Stomach smooth muscle (tissue), 2 donors: Measurements from ENCODE around the gene ALG1L2.
"Not testable (repeated sequence)": the region's sequence is repeated elsewhere in the genome, so short reads cannot be mapped to it uniquely, and the experiment has no call there.

Experiments
- H3K27ac ChIP-seq: one replicate; pipeline ENCODE4 v1.7.0; 2013; ENCODE audit warnings: mild to moderate bottlenecking, low read length, inconsistent platforms
- H3K27me3 ChIP-seq, 2 donors: one replicate each; pipeline ENCODE4 v1.7.0; 2013; ENCODE audit warnings: low read length in 2 of 2; ENCODE audit not compliant: insufficient read depth in 2 of 2, control insufficient read depth in 1 of 2
- H3K36me3 ChIP-seq, 2 donors: one replicate each; pipeline ENCODE4 v1.7.0; 2013; ENCODE audit warnings: low read length in 2 of 2; ENCODE audit not compliant: control insufficient read depth in 2 of 2, insufficient read depth in 2 of 2
- H3K4me1 ChIP-seq: one replicate; pipeline ENCODE4 v1.7.0; 2013; ENCODE audit warnings: low read length; ENCODE audit not compliant: control insufficient read depth, insufficient read depth
- H3K4me3 ChIP-seq, 2 donors: one replicate each; pipeline ENCODE4 v1.7.0; 2013; ENCODE audit warnings: low read length in 2 of 2
- H3K9ac ChIP-seq, 2 donors: one replicate each; pipeline ENCODE4 v1.7.0; 2013; ENCODE audit warnings: low read length in 2 of 2, mild to moderate bottlenecking in 1 of 2
- H3K9me3 ChIP-seq, 2 donors: one replicate each; pipeline ENCODE4 v1.7.0; 2013; ENCODE audit warnings: low read length in 2 of 2; ENCODE audit not compliant: control insufficient read depth in 2 of 2
- donor health status: healthy.
- donor health status: Pancreatic carcinoma.

ALG1L2 gene, protein sequence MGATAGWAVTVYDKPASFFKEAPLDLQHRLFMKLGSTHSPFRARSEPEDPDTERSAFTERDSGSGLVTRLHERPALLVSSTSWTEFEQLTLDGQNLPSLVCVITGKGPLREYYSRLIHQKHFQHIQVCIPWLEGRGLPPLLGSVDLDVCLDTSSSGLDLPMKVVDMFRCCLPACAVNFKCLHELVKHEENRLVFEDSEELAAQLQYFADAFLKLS

DNA sequence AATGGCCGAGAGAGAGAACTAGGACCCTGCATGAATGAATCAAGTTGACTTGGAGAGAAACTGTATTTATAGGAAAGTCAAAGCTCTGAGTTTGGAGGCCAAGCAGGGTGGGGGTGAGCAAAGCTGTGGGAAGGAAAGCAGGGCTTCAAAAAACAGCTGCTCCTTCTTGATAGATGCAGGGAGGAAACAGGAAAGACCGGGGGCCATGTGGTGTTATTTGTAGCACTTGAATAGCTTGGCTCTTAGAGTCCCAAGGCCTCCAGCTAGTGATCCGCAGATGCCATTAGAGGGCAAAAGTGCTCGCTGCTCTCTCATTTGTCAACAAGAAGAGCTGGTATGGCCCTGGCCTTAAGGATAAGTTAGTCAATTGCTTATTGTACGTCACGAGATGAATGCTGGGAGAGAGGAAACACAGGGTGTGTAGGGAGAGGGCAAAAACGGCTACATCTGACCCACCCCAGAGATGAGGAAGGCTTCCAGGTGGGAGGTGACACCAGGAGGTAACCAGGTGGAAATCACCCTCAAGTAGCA lies at the start of gene ALG1L2:
ALG1L2 (plus strand) TSS at position 481 of the 531 bp plus-strand sequence. CDS start 186 bp downstream, outside the sequence.
- Histone ChIP-seq H3K27me3 (peaks cover 0 to 2% of the 10 kb centered on the region in 2 donors), H3K4me1 (no peaks in the 10 kb centered on the region), H3K9me3 (no peaks in the 10 kb centered on the region), H3K27ac (no peak within 1 kb of the TSS), H3K4me3 (no peak within 1 kb of the TSS), H3K9ac (no peak within 1 kb of the TSS), H3K36me3 (no peaks in the 10 kb centered on the region)

DNA sequence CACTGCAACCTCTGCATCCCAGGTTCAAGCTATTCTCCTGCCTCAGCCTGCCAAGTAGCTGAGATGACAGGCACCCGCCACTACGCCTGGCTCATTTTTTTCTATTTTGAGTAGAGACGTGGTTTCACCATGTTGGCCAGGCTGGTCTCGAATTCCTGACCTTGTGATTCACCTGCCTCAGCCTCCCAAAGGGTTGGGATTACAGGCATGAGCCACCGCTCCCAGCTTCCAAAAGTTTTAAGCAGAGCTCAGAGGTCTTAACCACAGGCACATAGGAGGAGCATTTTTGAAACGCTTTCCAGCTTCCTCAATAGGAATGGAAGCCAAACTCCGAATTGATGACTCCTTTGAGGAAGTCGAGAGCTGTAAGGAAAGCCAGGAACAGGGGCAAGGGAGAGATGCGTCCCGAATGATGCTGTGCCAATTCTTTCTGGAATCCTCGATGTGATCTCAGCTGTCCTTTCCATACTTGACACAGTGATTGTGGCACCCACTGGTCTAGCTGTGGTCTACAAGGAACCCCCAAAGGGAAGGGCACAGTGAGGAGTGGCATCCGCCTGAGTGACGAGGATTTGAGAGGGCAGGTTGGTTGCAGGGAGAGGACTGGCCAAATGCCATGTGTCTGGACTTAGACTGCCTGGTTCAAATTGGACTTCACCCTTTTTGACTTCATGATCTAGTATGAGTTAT lies 44.4 kb upstream of the ALG1L2 start:
- not testable (repeated sequence) for H3K9me3 ChIP-seq, H3K36me3 ChIP-seq, H3K4me3 ChIP-seq, H3K27me3 ChIP-seq, H3K4me1 ChIP-seq, H3K9ac ChIP-seq, H3K27ac ChIP-seq

DNA sequence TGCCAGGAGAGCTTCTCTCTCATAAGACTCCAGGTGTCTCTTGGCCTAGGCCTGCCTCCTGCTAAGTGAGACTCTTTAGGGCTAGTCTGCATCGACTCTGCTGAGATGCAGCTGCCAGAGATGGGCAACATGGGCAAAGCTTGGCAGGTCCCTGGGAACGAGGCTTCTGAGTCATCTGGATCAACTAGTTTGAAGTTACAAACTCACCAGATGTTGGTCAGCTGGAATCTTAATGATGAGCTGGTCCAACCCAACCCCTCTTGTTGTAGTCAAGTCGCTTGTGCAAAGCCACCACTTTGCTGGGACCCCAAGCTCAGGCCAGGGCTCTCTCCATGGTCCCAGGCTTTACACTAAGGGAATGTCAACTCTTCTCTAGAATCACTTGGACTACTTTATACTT lies 38.9 kb upstream of the ALG1L2 start:
- H3K9me3 ChIP-seq, H3K27ac ChIP-seq, H3K36me3 ChIP-seq, H3K4me3 ChIP-seq, H3K4me1 ChIP-seq, H3K9ac ChIP-seq, H3K27me3 ChIP-seq: not testable (repeated sequence)

DNA sequence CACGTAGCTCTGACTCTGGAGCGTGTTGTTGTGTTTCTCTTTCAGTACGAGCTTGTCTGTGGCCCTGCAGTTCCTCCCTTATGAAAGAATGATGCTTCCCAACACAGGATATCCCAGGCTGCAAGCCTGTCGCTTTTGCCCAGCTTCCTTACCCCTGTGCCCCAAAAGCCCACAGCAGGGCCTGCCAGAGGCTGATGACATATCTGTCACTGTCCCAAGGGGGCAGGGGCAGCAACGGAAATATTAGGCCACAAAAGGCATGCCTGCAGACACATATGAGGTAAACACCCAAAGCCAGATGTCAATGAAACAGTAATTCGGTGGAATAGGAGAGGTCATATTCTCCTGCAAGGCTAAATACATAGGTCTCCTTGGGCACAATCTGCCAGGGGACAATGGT lies 38.0 kb upstream of the ALG1L2 start:
- not testable (repeated sequence) for H3K27ac ChIP-seq, H3K27me3 ChIP-seq, H3K4me1 ChIP-seq, H3K36me3 ChIP-seq, H3K4me3 ChIP-seq, H3K9ac ChIP-seq, H3K9me3 ChIP-seq

DNA sequence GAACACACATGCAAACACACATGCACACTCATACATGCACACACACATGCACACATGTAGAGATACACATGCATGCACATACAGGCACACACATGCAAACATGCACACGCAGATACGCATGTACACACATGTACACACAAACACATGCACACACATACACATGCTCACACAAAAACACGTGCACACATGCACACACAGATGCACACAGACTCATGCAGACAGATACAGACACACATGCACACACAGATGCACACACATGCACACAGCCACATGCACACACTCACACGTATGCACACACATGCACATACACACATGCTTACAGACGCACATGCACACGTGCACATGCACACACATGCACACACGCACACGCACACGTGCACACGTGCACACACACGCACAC lies 37.3 kb upstream of the ALG1L2 start:
- Histone ChIP-seq H3K4me1 (peaks cover 2% of the 10 kb centered on the region), H3K9ac (no peak overlapping the region), H3K27me3 (no peaks in the 10 kb centered on the region), H3K27ac (no peak overlapping the region), H3K36me3 (no peaks in the 10 kb centered on the region), H3K9me3 (no peaks in the 10 kb centered on the region), H3K4me3 (no peak overlapping the region)

DNA sequence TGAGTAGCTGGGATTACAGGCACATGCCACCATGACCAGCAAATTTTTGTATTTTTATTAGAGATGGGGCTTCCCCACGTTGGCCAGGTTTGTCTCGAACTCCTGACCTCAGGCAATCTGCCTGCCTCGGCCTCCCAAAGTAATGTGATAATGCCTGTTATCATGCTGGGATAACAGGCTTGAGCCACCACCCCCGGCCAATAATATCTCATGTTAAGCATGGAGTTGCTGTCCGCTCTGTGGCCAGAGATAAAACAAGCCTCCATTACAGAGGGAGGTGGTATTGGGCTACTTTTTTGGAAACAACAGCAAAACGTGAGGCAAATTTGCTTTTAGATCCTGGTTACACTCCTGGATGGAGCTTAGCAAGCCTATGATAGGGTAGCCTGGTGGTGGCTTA lies 32.9 kb upstream of the ALG1L2 start:
- H3K9ac ChIP-seq = no peak overlapping the region
- no peak overlapping the region for H3K4me3 ChIP-seq
- no peak overlapping the region for H3K27ac ChIP-seq
- H3K36me3 ChIP-seq = no peaks in the 10 kb centered on the region
- H3K9me3 ChIP-seq = no peaks in the 10 kb centered on the region
- peaks cover 2% of the 10 kb centered on the region for H3K4me1 ChIP-seq
- H3K27me3 ChIP-seq = no peaks in the 10 kb centered on the region

DNA sequence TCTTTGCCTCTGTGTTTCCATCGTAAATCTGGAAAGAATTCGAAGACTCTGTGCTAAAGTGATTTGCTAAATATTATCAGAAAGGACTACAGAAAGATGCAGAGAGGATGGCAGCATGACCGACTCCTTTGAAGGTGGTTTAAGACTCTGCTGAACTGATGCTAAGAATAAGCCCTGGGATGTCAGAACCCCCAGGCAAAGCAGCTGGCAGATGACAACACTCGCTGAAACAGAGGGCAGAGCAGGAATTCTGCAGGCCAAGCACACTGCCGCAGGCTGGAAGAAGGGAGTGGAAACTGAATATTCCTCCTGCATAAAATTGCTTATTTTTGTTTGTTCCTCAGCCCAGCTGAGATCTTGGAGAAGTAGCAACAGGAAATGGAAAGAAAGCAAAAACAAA lies 29.3 kb upstream of the ALG1L2 start:
- not testable (repeated sequence) for H3K27ac ChIP-seq, H3K4me1 ChIP-seq, H3K9ac ChIP-seq, H3K27me3 ChIP-seq, H3K36me3 ChIP-seq, H3K4me3 ChIP-seq, H3K9me3 ChIP-seq

DNA sequence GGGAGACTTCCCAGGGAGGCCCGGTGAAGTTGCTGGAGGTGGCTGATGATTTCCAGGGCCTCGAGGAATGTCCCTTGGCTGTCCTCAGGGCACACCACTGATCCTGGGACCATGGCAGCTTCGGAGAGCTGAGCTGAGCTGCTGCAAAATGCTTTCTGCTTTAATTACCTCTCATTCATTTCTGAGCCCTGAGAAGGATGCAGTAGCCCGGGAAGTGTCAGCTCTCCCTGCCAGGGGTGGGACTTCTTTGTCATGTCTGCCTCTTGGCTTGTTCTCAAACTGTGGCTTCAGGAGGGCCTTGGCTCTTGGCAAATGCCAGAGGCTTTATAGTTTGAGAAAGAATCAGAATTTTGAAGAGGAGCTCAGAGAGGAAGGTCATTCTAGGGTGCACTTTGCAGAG lies 28.7 kb upstream of the ALG1L2 start:
- H3K4me3 ChIP-seq, H3K4me1 ChIP-seq, H3K9me3 ChIP-seq, H3K27me3 ChIP-seq, H3K27ac ChIP-seq, H3K9ac ChIP-seq, H3K36me3 ChIP-seq: not testable (repeated sequence)

DNA sequence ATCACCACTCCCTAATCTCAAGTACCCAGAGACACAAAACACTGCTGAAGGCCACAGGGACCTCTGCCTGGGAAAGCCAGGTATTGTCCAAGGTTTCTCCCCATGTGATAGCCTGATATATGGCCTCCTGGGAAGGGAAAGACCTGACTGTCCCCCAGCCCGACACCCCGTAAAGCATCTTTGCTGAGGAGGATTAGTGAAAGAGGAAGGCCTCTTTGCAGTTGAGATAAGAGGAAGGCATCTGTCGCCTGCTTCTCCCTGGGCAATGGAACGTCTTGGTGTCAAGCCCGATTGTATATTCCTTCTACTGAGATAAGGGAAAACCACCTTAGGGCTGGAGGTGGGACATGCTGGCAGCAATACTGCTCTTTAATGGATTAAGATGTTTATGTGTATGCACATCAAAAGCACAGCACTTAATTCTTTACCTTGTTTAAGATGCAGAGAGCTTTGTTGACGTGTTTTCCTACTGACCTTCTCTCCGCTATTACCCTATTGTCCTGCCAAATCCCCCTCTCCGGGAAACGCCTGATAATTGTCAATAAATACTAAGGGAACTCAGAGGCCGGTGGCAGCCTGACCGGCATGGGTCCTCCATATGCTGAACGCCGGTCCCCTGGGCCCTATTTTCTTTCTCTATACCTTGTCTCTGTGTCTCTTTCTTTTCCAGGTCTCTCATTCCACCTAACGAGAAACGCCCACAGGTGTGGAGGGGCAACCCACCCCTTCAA lies 23.9 kb upstream of the ALG1L2 start:
- H3K4me3 ChIP-seq, H3K27me3 ChIP-seq, H3K27ac ChIP-seq, H3K9me3 ChIP-seq, H3K4me1 ChIP-seq, H3K9ac ChIP-seq, H3K36me3 ChIP-seq: not testable (repeated sequence)

DNA sequence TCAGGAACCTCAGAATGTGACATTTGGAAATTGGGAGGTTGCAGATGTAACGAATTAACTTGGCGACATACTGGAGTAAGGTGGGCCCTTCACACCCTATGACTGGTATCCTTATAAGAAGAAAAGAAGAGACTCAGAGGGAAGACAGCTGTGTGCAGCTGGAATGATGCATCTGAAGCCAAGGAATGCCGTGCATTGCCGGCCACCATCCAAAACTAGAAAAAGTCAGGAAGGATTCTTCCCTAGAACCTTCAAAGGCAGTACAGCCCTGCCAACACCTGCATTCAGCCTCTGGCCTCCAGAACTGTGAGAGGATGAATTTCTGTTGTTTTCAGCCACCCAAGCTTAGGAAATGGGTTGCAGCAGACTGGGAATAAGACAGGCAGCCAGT lies 23.4 kb upstream of the ALG1L2 start:
- H3K27me3 ChIP-seq, H3K9ac ChIP-seq, H3K36me3 ChIP-seq, H3K27ac ChIP-seq, H3K4me3 ChIP-seq, H3K4me1 ChIP-seq, H3K9me3 ChIP-seq: not testable (repeated sequence)

DNA sequence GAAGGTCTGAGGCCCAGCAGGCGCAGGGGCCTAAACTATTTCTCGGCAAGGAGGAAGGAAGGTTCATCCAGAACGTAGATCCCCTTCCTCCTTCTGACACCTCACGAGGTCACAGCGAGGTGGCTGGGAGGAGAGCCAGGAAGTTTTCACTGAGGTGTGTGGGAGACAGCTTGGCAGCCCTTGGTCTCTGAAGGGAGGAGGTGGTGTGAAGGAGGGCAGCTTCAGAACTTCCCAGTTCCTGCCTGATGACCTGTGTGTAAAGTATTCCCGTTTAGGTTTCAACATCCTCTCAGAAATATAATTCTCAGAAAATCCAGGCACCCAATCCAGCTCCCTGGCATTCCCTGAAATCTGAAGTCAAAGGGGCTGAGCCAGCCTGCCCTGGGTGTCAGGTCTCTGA lies 22.9 kb upstream of the ALG1L2 start:
- not testable (repeated sequence) for H3K9ac ChIP-seq, H3K27me3 ChIP-seq, H3K4me1 ChIP-seq, H3K9me3 ChIP-seq, H3K36me3 ChIP-seq, H3K27ac ChIP-seq, H3K4me3 ChIP-seq
